Erythroblast (primary cell): Measurements from ENCODE around the gene NOX1.
"Not testable (repeated sequence)": the region's sequence is repeated elsewhere in the genome, so short reads cannot be mapped to it uniquely, and the experiment has no call there.

ENCODE experiments used
- DNase-seq, 2 experiments: peaks; one replicate each; lab custom pipeline; 2025; lab: John Stamatoyannopoulos, UW
- GATA1 ChIP-seq: IDR thresholded peaks from 2 replicates; pipeline ENCODE4 v1.6.1; 2011; ENCODE audit warnings: low read depth, mild to moderate bottlenecking, control low read depth, low read length, moderate library complexity
- POLR2A ChIP-seq: IDR thresholded peaks from 2 replicates; pipeline ENCODE4 v1.6.1; 2011; ENCODE audit warnings: mild to moderate bottlenecking, low read length

Gene NOX1

GRCh38 chrX:100797359-100797758 lies 76.8 kb downstream of the NOX1 start:
- no peak for DNase-seq
- TF ChIP-seq GATA1 = no peak
- TF ChIP-seq POLR2A = no peak

DNA sequence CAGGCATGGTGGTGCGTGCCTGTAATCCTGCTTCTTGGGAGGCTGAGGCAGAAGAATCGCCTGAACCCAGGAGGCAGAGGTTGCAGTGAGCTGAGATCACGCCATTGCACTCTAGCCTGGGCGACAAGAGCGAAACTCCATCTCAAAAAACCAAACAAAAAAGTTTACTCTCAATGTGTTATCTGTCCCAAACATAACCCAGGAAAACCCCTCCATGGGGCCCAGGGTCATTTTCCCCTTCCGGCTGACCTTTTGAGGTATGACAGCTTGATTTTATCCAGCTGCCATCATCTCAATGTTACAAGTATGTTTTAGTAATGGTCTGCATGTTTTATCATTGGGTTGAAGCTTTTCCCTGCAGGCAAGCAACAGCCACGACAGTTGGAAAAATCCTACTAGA lies 77.8 kb downstream of the NOX1 start:
- not testable (repeated sequence) for DNase-seq
